ENCODE data around the gene TBC1D13. TPM values are rescaled to one million over a fixed set of nuclear protein-coding genes. Genes with fewer than 3 reads are reported as not detected.

The TBC1D13 gene
- total and polyA plus RNA-seq, 2 of the 13 experiments (the other 11 are each of a cell fraction or from before 2014, with no cell fraction given), result 17.9 to 19.7 TPM

DNA sequence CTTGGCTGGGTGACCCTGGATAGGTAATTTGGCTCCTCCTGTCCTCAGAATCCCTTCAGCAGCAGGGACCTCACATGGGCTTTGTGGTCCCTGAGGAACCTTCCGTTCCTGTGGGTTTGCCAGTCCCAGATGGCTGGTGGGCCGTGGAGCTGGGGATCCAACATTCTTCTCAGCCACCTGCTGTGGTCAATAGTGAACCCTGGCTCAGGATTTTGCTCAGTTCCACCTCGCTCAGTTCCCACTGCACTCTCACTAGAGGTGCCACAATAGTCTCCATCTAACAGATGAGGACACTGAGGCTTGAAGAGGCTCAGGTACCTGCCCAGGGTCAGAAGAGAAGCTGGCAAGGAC, 59.6 kb downstream of the TBC1D13 start:
- POLR2A ChIA-PET, result interaction anchor here (1.1 to 2.5 kb wide), 2 partner anchors 17 to 29 kb away, joined by 4 to 12 read pairs; partner anchors contain the start of gene SPOUT1

More for the DNA sequence above, 59.6 kb downstream of the TBC1D13 start:
- Histone ChIP-seq H4K20me1 (ENCODE audit: insufficient read depth, low read length) (peaks cover 10% of the 10 kb centered on the region; the same call in 1 of the 2 replicates), H3K27ac (ENCODE audit: extremely low read length, insufficient read depth, low read length) (peak overlapping the region; percentile 33), H3K27me3 (ENCODE audit: control insufficient read depth in 1 of 2, insufficient read depth in 2 of 2, low read length in 2 of 2) (no peaks in the 10 kb centered on the region), H3K9me3 (ENCODE audit: low read length) (peaks cover 5% of the 10 kb centered on the region), H3K79me2 (ENCODE audit: insufficient read depth, low read length) (peaks cover 19% of the 10 kb centered on the region), H3K9ac (ENCODE audit: insufficient read depth, low read depth, low read length) (no peak overlapping the region), H3K4me1 (ENCODE audit: insufficient read depth, low read length) (peaks cover 57% of the 10 kb centered on the region), H3K4me2 (ENCODE audit: low read depth, low read length) (no peak overlapping the region), H2AFZ (ENCODE audit: low read length) (no peak overlapping the region), H3K36me3 (replicated peaks in 1 of 2; ENCODE audit: control insufficient read depth in 1 of 2, insufficient read depth in 2 of 2, low read length in 2 of 2) (peaks cover 0 to 13% of the 10 kb centered on the region in 2 experiments), H3K4me3 (replicated peaks in 1 of 3; ENCODE audit: insufficient read depth in 1 of 3, low read depth in 2 of 3, low read length in 3 of 3) (no peak overlapping the region)
- no peak for ATAC-seq
- no peak for DNase-seq (ENCODE audit: low spot score)
- no TSS peak for BruUV-seq (replicated peaks)
- in situ Hi-C loops (cut with HindIII; ENCODE audit: extremely low pct_ligation_motif_present, low pct_unique_long_range_greater_than_20kb) (no loop called here), intact Hi-C loops (cut with micrococcal nuclease; ENCODE audit: unreplicated experiment) (no loop called here)
- 100% methylated on average over 3 of the region's 3 CpGs for WGBS (ENCODE audit: low lambda C conversion rate)
- TF ChIP-seq NR2C2 (CRISPR knock-in tag; IDR thresholded peaks at IDR 0.05; ENCODE audit: borderline replicate concordance) (no peak), IRX3 (CRISPR knock-in tag; IDR thresholded peaks at IDR 0.05; ENCODE audit: borderline replicate concordance, low read depth) (no peak), ZNF530 (CRISPR knock-in tag; IDR thresholded peaks at IDR 0.05; ENCODE audit: low read depth) (no peak)
- TF ChIP-seq, protein P1, sequence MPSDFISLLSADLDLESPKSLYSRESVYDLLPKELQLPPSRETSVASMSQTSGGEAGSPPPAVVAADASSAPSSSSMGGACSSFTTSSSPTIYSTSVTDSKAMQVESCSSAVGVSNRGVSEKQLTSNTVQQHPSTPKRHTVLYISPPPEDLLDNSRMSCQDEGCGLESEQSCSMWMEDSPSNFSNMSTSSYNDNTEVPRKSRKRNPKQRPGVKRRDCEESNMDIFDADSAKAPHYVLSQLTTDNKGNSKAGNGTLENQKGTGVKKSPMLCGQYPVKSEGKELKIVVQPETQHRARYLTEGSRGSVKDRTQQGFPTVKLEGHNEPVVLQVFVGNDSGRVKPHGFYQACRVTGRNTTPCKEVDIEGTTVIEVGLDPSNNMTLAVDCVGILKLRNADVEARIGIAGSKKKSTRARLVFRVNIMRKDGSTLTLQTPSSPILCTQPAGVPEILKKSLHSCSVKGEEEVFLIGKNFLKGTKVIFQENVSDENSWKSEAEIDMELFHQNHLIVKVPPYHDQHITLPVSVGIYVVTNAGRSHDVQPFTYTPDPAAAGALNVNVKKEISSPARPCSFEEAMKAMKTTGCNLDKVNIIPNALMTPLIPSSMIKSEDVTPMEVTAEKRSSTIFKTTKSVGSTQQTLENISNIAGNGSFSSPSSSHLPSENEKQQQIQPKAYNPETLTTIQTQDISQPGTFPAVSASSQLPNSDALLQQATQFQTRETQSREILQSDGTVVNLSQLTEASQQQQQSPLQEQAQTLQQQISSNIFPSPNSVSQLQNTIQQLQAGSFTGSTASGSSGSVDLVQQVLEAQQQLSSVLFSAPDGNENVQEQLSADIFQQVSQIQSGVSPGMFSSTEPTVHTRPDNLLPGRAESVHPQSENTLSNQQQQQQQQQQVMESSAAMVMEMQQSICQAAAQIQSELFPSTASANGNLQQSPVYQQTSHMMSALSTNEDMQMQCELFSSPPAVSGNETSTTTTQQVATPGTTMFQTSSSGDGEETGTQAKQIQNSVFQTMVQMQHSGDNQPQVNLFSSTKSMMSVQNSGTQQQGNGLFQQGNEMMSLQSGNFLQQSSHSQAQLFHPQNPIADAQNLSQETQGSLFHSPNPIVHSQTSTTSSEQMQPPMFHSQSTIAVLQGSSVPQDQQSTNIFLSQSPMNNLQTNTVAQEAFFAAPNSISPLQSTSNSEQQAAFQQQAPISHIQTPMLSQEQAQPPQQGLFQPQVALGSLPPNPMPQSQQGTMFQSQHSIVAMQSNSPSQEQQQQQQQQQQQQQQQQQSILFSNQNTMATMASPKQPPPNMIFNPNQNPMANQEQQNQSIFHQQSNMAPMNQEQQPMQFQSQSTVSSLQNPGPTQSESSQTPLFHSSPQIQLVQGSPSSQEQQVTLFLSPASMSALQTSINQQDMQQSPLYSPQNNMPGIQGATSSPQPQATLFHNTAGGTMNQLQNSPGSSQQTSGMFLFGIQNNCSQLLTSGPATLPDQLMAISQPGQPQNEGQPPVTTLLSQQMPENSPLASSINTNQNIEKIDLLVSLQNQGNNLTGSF (CRISPR knock-in tag; IDR thresholded peaks at IDR 0.05), result no peak
- no peak for FAIRE-seq
- CTCF ChIA-PET (ENCODE audit: low intra/inter-chr PET ratio, low total read pairs), result no interaction called here
